OCI-LY7 (cell line): Measurements from ENCODE around the gene DNAH8.

Experiments used
- EZH2phosphoT487 ChIP-seq: fragments of 200-600 bp; sonication (generic); IDR thresholded peaks from 2 replicates; pipeline ENCODE4 v1.6.1; 2018; ENCODE audit warnings: low read depth, borderline replicate concordance, mild to moderate bottlenecking, mixed run types, antibody characterized with exemption, low read length, moderate library complexity, mixed read lengths
- TF ChIP-seq, protein P1 (sequence below): fragments of 200-600 bp; sonication (generic); conservative IDR thresholded peaks from 2 replicates; pipeline ENCODE4 v1.5.1; 2014; ENCODE audit warnings: mild to moderate bottlenecking, antibody characterized with exemption, low read length, moderate library complexity, mixed read lengths

DNA sequence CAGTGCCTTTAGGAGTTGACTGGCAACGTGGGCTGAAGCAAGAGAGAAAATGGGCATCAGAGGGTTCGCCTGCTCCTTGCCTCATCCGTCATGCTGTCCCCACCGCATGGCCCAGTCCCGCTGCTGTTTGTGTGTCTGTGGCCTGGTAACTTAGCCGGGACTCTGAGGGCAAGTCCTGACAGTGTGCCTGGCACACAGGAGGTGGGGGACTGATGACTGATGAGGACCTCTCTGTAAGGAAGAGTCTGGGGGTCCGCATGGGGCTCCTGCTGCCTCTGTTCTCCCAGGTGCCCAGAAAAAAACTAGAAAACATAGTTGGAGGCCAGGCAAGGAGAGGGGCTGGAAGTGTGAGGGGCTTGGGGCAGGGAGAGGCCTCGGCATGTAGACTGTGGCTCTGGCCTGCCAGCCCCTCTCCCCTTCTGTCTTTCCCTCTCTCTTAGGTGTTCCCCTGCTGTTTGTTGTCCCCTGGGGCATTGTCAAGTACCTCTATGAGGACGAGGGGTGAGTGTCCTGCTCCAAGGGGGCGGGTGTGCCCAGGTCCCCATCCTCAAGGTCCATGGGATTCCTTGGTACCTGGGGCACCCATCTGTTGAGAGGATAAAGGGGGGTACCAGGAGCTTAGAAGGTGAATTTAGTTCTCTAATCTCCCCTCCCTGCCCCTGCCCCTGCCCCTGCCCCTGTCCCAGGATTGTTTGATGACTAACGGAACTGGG, 362.9 kb downstream of the DNAH8 start:
- TF ChIP-seq, protein P1, sequence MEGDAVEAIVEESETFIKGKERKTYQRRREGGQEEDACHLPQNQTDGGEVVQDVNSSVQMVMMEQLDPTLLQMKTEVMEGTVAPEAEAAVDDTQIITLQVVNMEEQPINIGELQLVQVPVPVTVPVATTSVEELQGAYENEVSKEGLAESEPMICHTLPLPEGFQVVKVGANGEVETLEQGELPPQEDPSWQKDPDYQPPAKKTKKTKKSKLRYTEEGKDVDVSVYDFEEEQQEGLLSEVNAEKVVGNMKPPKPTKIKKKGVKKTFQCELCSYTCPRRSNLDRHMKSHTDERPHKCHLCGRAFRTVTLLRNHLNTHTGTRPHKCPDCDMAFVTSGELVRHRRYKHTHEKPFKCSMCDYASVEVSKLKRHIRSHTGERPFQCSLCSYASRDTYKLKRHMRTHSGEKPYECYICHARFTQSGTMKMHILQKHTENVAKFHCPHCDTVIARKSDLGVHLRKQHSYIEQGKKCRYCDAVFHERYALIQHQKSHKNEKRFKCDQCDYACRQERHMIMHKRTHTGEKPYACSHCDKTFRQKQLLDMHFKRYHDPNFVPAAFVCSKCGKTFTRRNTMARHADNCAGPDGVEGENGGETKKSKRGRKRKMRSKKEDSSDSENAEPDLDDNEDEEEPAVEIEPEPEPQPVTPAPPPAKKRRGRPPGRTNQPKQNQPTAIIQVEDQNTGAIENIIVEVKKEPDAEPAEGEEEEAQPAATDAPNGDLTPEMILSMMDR, result no peak
- TF ChIP-seq EZH2phosphoT487, result no peak
